ENCODE data around the gene DPP6.
"Not testable (repeated sequence)": the region's sequence is repeated elsewhere in the genome, so short reads cannot be mapped to it uniquely, and the experiment has no call there.

DPP6 gene

DNA sequence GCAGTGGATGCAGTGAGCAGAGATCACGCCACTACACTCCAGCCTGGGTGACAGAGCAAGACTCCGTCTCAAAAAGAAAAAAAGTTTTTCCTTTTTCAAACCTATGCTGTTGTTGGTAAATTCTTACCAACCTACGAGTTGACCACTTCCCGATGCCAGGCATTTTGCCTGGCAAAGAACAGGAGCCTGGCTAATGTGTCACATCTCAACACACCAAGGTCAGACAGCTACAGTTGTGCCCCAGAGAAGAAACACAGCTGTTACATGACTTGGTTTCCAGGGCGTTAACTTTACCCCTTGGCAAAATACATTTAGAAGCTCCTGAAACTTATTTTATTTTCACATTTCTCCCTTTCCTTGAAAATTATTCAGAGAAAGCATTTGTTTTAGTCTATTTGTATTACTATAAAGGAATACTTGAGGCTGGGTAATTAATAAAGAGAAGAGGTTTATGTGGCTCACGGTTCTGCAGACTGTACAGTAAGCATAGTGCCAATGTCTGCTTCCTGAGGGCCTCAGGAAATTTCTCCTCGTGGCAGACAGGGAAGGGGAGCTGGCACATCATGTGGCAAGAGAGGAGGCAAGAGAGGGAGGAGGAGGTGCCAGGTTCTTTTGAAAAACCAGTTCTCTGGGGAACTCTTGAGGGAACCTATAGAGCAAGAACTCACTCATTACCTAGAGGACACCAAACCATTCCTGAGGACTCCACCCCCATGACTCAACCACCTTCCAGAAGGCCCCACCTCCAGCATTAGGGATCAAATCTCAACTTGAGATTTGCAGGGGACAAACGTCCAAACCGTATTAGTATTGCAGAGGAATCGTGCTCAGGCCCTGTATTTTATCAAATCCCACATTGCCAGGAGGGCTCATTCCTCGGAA is 867.4 kb downstream of the DPP6 start:
- no peak for DNase-seq

DNA sequence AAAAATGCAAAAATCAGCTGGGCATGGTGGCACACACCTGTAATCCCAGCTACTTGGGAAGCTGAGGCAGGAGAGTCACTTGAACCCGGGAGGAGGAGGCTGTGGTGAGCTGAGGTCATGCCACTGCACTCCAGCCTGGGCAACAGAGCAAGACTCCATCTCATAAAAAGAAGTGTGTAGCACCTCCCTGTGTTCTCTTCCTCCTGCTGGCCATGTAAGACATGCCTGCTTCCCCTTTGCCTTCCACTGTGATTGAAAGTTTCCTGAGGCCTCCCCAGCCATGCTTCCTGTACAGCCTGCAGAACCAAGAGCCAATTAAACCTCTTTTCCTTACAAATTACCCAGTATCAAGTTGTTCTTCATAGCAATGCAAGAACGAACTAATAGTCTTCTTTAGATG is 870.3 kb downstream of the DPP6 start:
- not testable (repeated sequence) for DNase-seq

DNA sequence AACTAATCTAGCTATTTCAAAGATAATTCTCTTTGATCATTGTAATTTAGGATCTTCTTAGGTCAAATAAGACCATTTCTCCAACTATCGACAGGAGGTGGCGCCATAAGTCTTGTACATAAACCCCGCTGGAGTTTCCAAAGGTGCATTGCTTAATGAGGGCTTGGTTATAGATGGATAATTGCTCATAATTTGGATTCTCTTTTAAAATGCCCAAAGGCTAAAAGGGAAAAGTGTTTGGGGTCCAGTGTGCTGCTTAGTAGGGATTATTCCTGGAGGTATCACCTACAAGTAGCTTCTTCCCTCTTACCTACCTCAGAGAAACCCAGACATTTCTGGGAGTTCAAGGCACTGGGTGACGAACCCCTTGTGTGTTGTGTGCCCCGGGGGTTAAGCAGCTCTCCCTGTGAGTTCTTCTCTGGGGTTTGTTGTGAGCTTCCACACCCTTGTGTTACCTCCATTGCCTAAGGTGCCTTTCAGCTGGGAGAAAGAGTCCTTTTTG is 875.5 kb downstream of the DPP6 start:
- peak; percentile 60 to 72 for DNase-seq

DNA sequence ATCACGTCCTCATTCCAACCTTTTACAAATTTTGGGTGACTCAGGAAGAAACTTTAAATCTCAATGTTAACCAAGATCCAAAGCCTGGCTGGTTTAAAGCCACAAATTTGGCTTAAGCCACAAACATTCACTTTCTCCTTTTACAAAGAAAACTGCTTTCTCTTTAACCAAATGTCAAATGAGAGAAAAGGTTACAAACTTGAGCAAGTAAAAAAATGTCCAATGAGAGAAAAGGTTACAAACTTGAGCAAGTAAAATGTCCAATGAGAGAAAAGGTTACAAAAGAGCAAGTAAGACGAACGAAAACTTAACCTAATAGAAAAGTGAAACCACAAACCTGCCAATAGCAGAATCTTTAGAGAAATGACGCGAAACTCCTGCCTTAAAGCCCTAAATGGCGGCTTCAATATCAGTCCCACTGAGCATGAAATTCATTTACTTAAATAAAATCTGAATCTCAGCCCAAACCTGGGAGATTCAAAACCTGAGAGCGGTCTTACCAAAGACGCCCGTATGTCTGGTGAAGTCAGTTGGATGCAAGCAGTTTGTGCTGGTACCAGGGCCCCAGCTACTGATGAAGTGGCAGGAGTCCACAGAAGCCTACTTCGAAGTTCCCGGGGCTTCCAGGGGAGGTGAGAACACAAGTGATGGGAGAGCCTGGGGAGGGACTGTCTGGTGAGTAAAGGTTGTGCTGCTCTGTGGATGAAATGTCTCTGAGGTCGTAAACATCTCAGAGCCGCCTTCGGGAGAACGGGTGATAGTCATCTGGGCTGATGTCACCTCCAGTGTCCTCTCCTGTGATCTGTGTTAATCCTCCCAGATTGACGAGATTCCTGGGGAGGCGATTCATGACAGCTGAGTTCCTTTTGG is 876.2 kb downstream of the DPP6 start:
- DNase-seq: peak; percentile 24 to 29

DNA sequence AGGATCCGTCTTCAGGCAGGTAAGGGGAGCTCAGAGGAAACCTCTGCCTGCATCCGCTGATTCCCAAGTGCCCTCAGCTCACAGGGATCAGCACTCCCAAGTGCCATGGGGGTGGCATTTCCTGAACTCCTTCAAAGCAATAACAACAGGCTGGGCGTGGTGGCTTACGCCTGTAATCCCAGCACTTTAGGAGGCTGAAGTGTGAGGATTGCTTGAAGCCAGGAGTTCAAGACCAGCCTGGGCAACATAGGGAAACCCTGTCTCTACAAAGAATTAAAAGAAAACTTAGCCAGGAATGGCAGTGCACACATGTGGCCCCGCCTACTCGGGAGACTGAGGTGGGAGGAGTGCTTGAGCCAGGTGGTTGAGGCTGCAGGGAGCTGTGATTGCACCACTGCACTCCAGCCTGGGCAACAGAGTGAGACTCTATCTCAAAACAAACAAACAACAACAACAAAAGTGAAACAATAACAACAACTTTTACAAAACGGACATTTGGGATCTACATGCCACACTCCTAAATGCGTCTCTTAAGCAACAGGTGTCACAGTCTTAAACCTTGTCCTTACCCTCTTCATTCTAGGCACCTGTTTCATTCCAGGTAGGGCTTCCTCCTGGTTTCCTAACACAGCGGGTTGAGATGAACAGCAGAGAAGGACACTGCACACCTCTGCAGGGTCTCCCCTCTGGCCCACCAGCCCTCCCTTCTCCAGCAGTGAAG is 877.0 kb downstream of the DPP6 start:
- DNase-seq: no peak

DNA sequence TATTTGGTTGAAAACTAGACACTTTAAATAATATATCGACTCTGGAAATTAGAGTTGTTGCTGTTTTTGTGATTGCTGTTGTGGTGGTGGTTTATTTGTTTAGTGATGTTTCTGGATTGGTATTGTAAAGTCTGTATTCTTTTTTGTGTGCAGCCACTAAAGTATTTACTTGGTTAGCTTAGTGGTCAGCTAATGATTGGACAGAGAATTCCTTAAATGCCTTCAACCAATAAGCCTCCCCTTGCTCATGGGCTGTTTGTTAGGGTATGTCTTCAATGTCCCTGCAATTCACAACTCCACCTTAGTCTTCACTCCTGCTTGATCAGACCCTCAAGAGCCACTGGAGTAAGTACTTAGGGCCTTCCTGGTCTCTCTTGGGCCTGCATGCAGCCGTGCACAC is 879.7 kb downstream of the DPP6 start:
- DNase-seq: no peak

DNA sequence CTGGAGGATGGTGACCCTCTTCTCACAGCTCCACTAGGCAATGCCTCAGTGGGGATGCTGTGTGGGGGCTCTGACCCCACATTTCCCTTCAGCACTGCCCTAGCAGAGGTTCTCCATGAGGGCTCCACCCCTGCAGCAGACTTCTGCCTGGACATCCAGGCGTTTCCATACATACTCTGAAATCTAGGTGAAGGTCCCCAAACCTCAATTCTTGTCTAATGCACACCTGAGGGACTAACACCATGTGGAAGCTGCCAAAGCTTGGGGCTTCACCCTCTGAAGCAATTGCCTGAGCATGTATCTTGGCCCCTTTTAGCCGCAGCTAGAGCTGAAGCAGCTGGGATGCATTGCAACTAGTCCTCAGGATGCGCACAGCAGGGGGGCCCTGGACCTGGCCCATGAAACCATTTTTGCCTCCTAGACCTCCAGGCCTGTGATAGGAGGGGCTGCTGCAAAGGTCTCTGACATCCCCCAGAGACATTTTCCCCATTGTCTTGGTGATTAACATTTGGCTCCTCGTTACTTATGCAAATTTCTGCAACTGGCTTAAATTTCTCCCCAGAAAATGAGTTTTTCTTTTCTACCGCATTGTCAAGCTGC is 882.3 kb downstream of the DPP6 start:
- DNase-seq: not testable (repeated sequence)

DNA sequence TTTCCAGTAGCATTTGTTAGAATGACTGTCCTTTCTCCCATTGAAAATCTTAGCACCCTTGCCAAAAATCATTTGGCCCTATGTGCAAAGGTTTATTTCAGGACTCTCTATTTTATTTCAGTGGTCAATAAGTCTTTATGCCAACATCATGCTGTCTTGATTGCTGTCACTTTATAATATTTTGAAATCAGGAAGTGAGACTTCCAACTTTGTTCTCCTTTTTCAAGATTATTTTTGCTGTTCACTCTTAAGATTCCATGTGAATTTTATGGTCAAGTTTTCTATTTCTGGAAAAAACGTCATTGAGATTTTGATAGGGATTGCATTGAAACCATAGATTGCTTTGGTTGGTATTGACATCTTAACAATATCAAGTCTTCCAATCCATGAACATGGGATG is 885.6 kb downstream of the DPP6 start:
- DNase-seq: no peak

DNA sequence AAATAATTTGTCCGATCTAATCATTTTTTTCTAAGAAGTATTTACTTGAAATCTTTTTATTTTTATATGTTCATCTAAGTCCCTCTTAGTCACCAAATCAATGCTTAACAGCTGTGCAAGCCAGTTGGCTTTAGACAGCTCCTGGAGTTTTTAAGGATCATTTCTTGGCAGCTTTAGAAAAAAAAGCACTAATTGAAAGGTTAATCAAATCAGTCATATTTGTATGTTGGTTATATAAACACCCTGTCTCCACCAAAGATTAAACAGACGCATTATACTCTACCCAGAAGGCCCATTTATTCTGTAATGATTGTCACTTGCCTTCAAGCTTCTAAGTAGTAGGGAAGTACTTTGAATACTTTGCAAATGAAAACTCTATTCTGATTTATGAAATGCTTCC is 890.5 kb downstream of the DPP6 start:
- no peak for DNase-seq
